Measurements from ENCODE around the gene CCDC196. TPM values are rescaled to one million over a fixed set of nuclear protein-coding genes. Genes with fewer than 3 reads are reported as not detected.
A peak's percentile ranks its signal among the peaks of the same experiment; 100 is the strongest.

CCDC196 gene
- not detected in 2 replicates for total RNA-seq

- DNase-seq (ENCODE audit: low read depth in 2 of 2): no peak
Measured at GRCh38 chr14:66485910-66486421, at the start of gene CCDC196. Gene CCDC196 (plus strand): TSS chr14:66486371. CDS start chr14:66486503, 132 bp downstream.

- no peak for DNase-seq (ENCODE audit: low read depth in 2 of 2)
Measured at GRCh38 chr14:66440801-66441200, 45.4 kb upstream of the CCDC196 start.

DNA sequence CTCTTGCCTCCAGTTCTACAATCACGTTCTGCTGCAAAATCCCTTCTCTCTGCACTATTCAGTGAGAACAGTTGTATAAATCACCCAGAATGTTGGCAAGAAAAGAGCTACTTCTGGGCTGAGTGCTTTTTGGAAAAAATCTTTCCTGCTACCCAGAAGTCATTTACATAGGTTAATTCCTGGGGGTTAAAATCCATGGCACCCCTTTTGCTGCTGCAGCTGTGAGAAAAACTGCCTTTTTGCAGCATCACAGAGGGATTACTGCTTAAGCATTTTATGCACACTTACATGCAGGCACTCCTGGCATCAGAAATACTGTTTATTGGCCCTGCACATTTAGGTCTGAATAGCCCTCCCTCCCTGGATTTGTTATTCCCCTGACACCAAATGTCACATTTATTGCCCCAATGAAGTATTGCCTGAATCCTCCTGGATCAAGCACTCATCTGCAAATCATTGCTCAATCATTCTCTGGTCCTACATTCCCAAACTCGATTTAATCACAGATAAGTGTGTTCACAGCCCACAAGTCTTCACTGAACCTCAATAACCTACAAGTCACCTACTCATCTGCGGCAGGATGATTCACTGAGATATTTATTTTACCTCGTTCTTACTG lies 43.1 kb upstream of the CCDC196 start:
- no peak for DNase-seq (ENCODE audit: low read depth in 2 of 2)

DNA sequence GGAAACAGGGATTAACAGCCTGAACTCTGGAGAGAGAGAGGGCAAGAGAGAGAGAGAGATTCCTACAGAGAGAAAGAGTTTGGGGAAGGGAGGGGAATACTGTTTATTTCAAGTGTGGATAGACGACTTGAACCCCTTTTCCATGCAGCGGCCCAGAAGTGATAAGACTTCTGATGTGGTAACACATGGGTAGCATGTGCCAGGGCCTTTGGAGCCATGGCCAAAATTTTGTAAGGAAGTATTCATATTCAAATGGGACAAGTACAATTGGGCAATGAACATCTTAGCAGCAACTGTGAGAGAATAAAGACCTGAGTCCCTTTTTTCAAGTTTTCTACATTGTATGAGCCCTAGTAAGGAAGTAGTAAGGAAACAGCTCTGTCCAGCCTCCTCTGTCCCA lies 42.4 kb upstream of the CCDC196 start:
- no peak for DNase-seq (ENCODE audit: low read depth in 2 of 2)

GRCh38 chr14:66444271-66444927 lies 41.8 kb upstream of the CCDC196 start:
- no peak for DNase-seq (ENCODE audit: low read depth in 2 of 2)

GRCh38 chr14:66445936-66446335 lies 40.2 kb upstream of the CCDC196 start:
- DNase-seq (ENCODE audit: low read depth in 2 of 2): no peak

DNA sequence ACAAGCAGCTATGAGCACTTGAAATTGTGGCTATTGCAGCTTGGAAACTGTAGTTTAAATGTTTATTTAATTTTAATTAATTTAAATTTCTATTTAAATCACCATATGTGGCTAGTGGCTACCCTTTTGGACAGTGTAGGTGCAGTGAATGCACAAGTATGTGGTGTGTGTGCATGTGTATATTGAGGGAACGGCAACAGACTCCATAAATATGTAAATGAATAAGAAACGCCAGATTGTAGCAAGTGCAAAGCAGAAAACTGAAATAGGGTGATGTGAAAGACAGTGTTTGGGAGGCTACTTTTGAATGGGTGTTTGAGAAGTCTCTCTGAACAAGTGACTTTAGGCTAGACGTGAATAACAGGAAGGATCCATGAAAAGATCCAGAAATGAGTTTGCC lies 32.7 kb upstream of the CCDC196 start:
- no peak for DNase-seq (ENCODE audit: low read depth in 2 of 2)

DNA sequence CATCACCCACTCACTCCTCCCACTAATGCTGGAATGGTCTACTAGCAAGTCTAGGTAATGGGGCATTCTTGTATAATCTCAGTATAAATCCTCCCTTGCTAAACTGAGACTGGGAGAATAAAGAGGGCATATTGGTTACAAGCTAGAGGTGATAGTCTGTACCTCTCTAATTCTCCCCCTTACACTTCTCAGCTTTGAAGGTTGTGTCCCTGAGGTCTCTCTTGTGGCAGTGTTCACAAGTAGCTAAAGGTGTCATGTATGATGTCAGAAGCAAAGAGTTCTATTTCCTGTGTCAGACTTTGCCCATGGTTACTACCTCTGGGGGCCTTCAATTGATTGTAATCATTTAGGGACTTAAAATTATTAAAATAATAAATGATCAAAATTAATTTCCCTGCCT lies 26.6 kb upstream of the CCDC196 start:
- DNase-seq (ENCODE audit: low read depth in 2 of 2): no peak

- DNase-seq (ENCODE audit: low read depth in 2 of 2): no peak
Measured at GRCh38 chr14:66464261-66464660, 21.9 kb upstream of the CCDC196 start.

GRCh38 chr14:66468778-66469367 lies 17.3 kb upstream of the CCDC196 start:
- no peak for DNase-seq (ENCODE audit: low read depth in 2 of 2)

DNA sequence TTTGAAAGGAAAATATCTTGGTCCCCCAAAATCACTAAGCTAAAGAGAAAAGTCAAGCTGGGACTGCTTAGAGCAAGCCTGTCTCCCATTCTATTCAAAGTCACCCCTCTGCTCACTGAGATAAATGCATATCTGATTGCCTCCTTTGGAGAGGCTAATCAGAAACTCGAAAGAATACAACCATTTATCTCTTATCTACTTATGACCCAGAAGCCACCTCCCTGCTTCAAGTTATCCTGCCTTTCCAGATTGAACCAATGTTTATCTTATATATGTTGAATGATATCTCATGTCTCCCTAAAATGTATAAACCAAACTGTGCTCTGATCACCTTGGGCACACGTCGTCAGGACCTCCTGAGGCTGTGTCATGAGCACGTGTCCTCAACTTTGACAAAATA lies 14.6 kb upstream of the CCDC196 start:
- DNase-seq (ENCODE audit: low read depth in 2 of 2): no peak

- DNase-seq (ENCODE audit: low read depth in 2 of 2): no peak
Measured at GRCh38 chr14:66472251-66472650, 13.9 kb upstream of the CCDC196 start.

- no peak for DNase-seq (ENCODE audit: low read depth in 2 of 2)
Measured at GRCh38 chr14:66473223-66473622, 12.9 kb upstream of the CCDC196 start.

DNA sequence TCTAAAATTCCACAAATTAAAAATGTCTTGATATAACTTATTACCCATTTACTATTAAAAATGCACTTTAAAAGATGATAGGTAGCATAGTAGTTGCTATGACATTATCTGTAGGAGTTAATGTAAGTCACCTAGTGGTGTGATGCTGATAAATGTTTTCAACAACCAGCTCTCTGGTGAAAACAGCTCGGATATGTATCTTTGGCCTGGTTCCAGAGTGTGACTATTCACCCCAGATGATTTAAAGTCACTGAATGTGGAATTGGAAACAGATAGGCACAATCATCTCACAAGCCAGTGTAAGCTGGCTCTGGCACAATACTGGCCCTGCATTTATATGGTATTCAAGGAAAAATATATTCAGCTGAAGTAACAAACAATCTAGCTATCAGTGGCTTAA lies 9.2 kb upstream of the CCDC196 start:
- DNase-seq (ENCODE audit: low read depth in 2 of 2): peak; percentile 16 to 82

- peak in 1 of 2 donors; percentile 61 for DNase-seq (ENCODE audit: low read depth in 2 of 2)
Measured at GRCh38 chr14:66477567-66477966, 8.6 kb upstream of the CCDC196 start.

DNA sequence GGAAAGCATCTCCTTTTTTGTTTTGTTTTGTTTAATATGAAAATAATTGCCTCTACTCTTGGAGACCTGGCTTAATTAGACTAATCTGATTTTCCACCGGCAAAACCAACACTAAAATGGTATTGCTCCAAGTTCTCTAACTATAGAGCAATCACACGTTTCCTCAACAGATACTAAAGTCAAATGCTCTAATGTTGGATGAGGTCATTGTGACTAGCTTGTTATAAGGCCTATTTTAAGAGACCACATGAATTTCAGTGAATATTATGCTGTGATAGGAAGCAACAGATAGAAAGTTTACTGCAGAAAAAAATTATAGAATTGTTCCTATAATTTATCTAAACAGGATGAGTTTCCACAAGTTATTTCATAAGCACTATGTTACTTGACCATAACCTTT lies 3.3 kb upstream of the CCDC196 start:
- no peak for DNase-seq (ENCODE audit: low read depth in 2 of 2)

DNA sequence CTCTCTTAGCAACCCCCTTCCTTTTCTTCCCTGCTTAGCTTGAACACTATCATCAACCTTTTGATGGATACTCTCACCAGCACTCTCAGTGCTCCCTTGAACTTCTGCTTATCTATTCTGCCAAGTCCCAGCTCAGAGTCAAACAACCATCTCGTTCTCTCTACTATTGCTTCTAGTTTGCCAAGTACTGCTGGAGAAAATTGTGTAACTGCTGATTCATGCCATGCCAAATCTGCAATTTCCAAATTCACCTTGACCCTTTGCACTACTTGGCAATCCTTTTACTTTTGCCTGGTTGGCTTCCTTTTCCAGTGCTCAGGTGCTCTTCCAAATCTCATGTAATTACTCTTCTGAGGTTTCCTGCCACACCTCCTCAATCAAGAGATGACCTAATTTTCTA lies 2.8 kb upstream of the CCDC196 start:
- DNase-seq (ENCODE audit: low read depth in 2 of 2): no peak

DNA sequence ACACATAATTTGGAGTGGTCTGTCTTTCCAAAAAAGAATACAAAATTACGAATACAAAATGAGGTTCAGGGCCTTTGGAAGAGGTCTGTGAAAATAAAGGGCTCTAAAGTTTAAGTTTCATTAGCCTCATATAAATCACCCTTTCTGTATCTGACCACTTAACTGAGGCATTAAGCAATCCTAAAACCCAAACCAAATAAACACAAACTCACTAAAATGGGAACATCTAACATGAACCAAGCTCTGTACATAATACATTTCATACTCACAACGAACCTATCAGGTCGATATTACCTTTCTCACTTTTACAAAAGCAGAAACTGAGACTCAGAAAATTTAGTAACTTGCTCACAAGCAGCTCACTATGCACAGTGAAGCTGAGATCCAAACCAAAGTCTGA lies 1.1 kb upstream of the CCDC196 start:
- no peak for DNase-seq (ENCODE audit: low read depth in 2 of 2)

GRCh38 chr14:66487164-66487563 lies 993 bp downstream of the CCDC196 start:
- DNase-seq (ENCODE audit: low read depth in 2 of 2): no peak

DNA sequence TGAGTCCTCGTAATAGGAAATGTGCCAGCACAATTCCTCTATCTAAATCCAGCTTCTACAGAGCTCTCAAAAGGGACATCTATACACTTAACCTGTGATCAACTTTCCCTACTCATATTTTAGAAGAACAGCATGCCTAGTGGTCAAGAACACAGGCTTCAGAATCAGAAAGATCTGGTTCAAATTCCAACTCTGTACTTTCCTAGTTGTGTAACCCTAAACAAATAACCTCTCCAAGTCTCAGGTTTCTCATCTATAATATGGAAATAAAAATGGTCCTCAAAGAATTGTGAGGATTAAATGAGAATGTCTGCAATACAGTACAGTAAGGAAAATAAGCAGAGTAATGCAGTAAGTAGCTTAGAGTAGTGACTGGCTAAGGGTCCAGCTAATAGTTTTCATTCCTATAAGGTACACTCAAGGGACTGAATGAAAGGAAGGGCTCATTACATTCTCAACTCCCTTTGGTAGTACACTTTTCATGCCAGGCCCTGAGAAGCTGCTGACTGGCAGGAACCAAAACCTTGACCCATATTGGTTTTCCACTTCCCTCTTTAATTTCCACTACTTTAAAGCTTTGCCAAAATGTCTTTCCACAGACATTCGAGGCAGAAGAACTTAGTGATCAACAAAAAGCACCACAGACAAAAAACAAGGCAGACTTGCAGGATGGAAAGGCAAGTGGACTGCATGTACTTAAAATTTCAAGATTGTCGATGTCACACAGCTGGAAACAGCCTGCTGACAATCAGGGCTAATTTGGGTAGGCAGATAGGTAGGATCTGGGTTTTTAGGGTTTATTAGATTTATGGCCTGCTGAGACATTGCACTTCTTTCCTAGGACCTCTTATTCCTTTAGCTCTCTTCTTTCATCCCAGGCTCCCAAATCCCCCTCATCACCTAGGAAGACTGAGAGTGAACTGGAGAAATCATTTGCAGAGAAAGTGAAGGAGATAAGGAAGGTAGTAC lies 4.3 kb downstream of the CCDC196 start:
- DNase-seq (ENCODE audit: low read depth in 2 of 2): no peak

DNA sequence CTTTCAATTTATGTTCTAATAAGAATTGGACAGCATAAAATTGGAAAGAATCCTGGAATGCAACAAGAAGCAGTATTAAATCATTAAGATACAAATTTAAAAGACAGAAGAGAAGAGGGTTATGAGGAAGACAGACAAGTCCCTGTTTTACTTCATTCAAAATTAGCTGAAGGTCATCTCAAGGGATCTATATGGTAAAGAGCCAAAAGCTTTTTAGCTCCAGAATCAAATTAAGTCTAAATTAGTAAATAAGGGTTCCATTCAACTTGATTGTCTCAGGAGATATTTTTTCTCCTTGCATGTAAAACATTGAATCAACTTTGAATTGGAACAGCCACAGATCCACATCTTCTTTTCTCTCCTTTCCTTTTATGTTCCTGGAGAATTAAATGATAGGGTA lies 7.6 kb downstream of the CCDC196 start:
- DNase-seq (ENCODE audit: low read depth in 2 of 2): no peak
